Kidney capillary endothelial cell (primary cell): ENCODE data around the gene ARMC12.

Experiments
- DNase-seq: peaks from one replicate; pipeline ENCODE4 v3.0.0-alpha.2; 2018; ENCODE audit warnings: low spot score

Gene ARMC12

GRCh38 chr6:35776364-35777215 is 39.8 kb downstream of the ARMC12 start, which contains the start of gene CLPSL2:
TSS of gene CLPSL2 (plus strand) at chr6:35776598. CDS start at chr6:35776619, 21 bp downstream.
- no peak for DNase-seq

- no peak for DNase-seq
These were observed 40.7 kb downstream of the ARMC12 start for GRCh38 chr6:35777356-35778102.

- DNase-seq: no peak
These were observed 41.6 kb downstream of the ARMC12 start for GRCh38 chr6:35778437-35778836.

- no peak for DNase-seq
These were observed 43.9 kb downstream of the ARMC12 start, which contains the start of gene CLPSL1 for GRCh38 chr6:35780719-35781118. TSS of gene CLPSL1 (plus strand) at chr6:35781019. CDS start at chr6:35781111, 92 bp downstream.

GRCh38 chr6:35781290-35781689 is 44.5 kb downstream of the ARMC12 start:
- DNase-seq: no peak

GRCh38 chr6:35782424-35782823 is 45.6 kb downstream of the ARMC12 start:
- no peak for DNase-seq

- DNase-seq: no peak
These were observed 47.4 kb downstream of the ARMC12 start for GRCh38 chr6:35784200-35784599.

GRCh38 chr6:35786272-35786671 is 49.4 kb downstream of the ARMC12 start:
- DNase-seq: no peak

GRCh38 chr6:35786810-35787209 is 50.0 kb downstream of the ARMC12 start:
- no peak for DNase-seq

GRCh38 chr6:35787266-35788218 is 50.7 kb downstream of the ARMC12 start:
- DNase-seq: no peak

- no peak for DNase-seq
These were observed 51.7 kb downstream of the ARMC12 start for GRCh38 chr6:35788423-35788982.

GRCh38 chr6:35790683-35791082 is 53.9 kb downstream of the ARMC12 start:
- DNase-seq: no peak

- DNase-seq: no peak
These were observed 58.0 kb downstream of the ARMC12 start for GRCh38 chr6:35794536-35795452.

GRCh38 chr6:35795453-35796071 is 58.7 kb downstream of the ARMC12 start:
- DNase-seq: no peak

- DNase-seq: no peak
These were observed 59.4 kb downstream of the ARMC12 start for GRCh38 chr6:35796236-35796635.

- DNase-seq: no peak
These were observed 61.1 kb downstream of the ARMC12 start for GRCh38 chr6:35797837-35798526.
